Astrocyte of the spinal cord (primary cell): ENCODE results near the gene DYNLT5.

Experiments used
- DNase-seq: peaks from one replicate; pipeline ENCODE4 v3.0.0; 2011; ENCODE audit warnings: low read depth, low spot score
- H3K4me3 ChIP-seq: 2 replicates; pipeline ENCODE4 v1.5.1; 2011; ENCODE audit warnings: low read depth, mild to moderate bottlenecking, low read length, moderate library complexity
- in situ Hi-C: cut with HindIII; loops from 2 replicates; pipeline ENCODE4 v1.10.0; 2017; ENCODE audit warnings: low sequenced_read_pairs
- TF ChIP-seq, protein P1 (sequence below): IDR thresholded peaks from 2 replicates; pipeline ENCODE4 v1.5.1; 2012; ENCODE audit warnings: low read depth, mild to moderate bottlenecking, low read length, inconsistent platforms

Gene DYNLT5

GRCh38 chr1:66761221-66761620 is 9.0 kb downstream of the DYNLT5 start:
- in situ Hi-C loops, result no loop called here
- TF ChIP-seq, protein P1, sequence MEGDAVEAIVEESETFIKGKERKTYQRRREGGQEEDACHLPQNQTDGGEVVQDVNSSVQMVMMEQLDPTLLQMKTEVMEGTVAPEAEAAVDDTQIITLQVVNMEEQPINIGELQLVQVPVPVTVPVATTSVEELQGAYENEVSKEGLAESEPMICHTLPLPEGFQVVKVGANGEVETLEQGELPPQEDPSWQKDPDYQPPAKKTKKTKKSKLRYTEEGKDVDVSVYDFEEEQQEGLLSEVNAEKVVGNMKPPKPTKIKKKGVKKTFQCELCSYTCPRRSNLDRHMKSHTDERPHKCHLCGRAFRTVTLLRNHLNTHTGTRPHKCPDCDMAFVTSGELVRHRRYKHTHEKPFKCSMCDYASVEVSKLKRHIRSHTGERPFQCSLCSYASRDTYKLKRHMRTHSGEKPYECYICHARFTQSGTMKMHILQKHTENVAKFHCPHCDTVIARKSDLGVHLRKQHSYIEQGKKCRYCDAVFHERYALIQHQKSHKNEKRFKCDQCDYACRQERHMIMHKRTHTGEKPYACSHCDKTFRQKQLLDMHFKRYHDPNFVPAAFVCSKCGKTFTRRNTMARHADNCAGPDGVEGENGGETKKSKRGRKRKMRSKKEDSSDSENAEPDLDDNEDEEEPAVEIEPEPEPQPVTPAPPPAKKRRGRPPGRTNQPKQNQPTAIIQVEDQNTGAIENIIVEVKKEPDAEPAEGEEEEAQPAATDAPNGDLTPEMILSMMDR, result peak; percentile 10
- H3K4me3 ChIP-seq, result no peak overlapping the region
- DNase-seq, result no peak

- in situ Hi-C loops, result no loop called here
- no peak overlapping the region for H3K4me3 ChIP-seq
- DNase-seq, result peak; percentile 67
- TF ChIP-seq, protein P1, result peak; percentile 67
These were observed 12.8 kb downstream of the DYNLT5 start for GRCh38 chr1:66764994-66765578.

GRCh38 chr1:66767626-66768025 is 15.4 kb downstream of the DYNLT5 start:
- in situ Hi-C loops, result no loop called here
- TF ChIP-seq, protein P1, result no peak

DNA sequence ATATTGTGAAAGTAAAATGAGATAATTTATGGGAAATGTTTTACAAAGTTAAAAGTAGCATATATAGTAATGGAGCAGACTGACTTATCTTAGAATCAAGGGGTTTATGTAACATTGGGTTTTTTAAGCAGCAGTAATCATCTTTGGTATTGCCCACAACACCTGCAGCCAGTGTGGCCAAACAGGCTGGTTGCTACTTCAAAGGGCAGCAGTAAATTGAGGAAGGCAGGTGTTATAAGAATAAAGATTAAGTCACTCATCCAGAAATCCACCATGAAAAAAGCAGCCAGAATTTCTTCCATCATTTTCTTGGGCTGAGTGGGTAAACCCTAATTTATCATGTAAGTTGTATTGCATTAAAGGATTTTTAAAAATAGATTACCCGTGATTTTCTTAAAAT is 16.7 kb downstream of the DYNLT5 start:
- TF ChIP-seq, protein P1, result no peak
- DNase-seq, result no peak
- in situ Hi-C loops, result no loop called here
- H3K4me3 ChIP-seq, result no peak overlapping the region

More at GRCh38 chr1:66767626-66768025, 15.4 kb downstream of the DYNLT5 start:
- H3K4me3 ChIP-seq, result no peak overlapping the region
- DNase-seq, result no peak

DNA sequence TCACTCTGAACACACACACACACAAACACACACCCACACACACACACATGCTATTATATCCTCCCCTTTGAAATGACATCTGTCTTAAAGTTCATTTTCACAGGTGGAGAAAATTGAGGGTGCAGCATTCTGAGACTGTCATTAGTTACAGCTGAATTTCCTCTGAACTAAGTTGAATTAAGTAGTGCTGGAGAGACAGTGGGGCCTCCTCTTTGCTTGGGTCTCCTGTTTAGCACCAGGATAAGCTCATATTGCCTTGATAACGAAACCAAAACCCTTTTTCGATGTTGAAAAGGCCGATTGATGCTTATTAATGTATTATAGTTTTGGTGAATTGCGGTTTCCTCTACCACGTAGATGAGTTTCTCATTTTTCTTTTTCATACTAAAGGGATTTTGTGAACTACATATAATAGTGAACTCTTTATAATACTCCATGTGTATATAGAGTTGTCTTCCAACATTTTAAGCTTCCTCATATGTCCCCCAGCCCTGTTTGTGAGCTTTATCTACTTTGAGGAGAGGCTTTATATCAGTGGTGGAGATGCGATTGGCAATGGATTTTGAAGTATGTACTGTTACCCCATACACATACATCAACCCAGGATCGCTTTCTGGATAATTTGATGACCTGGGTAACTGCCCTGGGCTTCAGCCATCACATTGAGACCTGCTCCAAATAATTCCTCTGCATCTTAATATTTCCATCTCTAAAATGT is 17.4 kb downstream of the DYNLT5 start:
- TF ChIP-seq, protein P1, result no peak
- H3K4me3 ChIP-seq, result no peak overlapping the region
- in situ Hi-C loops, result no loop called here
- DNase-seq, result no peak

GRCh38 chr1:66770240-66770639 is 18.0 kb downstream of the DYNLT5 start:
- in situ Hi-C loops, result no loop called here
- TF ChIP-seq, protein P1, result no peak
- no peak overlapping the region for H3K4me3 ChIP-seq
- no peak for DNase-seq
